ACC112 (cell line): ENCODE measurements around the gene ZBED1.
"Not testable (repeated sequence)": the region's sequence is repeated elsewhere in the genome, so short reads cannot be mapped to it uniquely, and the experiment has no call there.

Experiments used
- H2AFZ ChIP-seq: fragments of 200-600 bp; sonication (generic); one replicate; pipeline ENCODE4 v1.6.0; 2017; ENCODE audit warnings: antibody characterized with exemption, low read length; ENCODE audit not compliant: unreplicated experiment
- H3K27ac ChIP-seq: fragments of 200-600 bp; sonication (generic); 2 replicates; pipeline ENCODE4 v1.5.1; 2014; ENCODE audit warnings: low read depth, mild to moderate bottlenecking, antibody characterized with exemption, low read length, moderate library complexity
- H3K27me3 ChIP-seq: fragments of 200-600 bp; sonication (generic); 2 replicates; pipeline ENCODE4 v1.6.1; 2014; ENCODE audit warnings: mild to moderate bottlenecking, antibody characterized with exemption, low read length, moderate library complexity, mixed read lengths; ENCODE audit not compliant: insufficient read depth
- H3K36me3 ChIP-seq: fragments of 200-600 bp; sonication (generic); 2 replicates; pipeline ENCODE4 v1.6.1; 2016; ENCODE audit warnings: mild to moderate bottlenecking, antibody characterized with exemption, low read length, moderate library complexity, mixed read lengths; ENCODE audit not compliant: insufficient read depth
- H3K4me1 ChIP-seq: fragments of 200-600 bp; sonication (generic); one replicate; pipeline ENCODE4 v1.6.1; 2016; ENCODE audit warnings: low read length, mixed read lengths; ENCODE audit not compliant: insufficient read depth, unreplicated experiment, control insufficient read depth
- H3K4me3 ChIP-seq: fragments of 200-600 bp; sonication (generic); 2 replicates; pipeline ENCODE4 v1.5.1; 2014; ENCODE audit warnings: mild to moderate bottlenecking, low read depth, low read length
- H3K79me2 ChIP-seq: fragments of 200-600 bp; sonication (generic); one replicate; pipeline ENCODE4 v1.6.0; 2016; ENCODE audit warnings: low read length; ENCODE audit not compliant: control insufficient read depth, unreplicated experiment, insufficient read depth

Gene ZBED1

GRCh38 chrX:2462074-2462473 is 38.7 kb downstream of the ZBED1 start:
- Histone ChIP-seq H2AFZ (no peak overlapping the region), H3K27ac (no peak overlapping the region), H3K27me3 (no peaks in the 10 kb centered on the region), H3K79me2 (peaks cover 28% of the 10 kb centered on the region), H3K36me3 (no peaks in the 10 kb centered on the region), H3K4me3 (no peak overlapping the region), H3K4me1 (no peaks in the 10 kb centered on the region)

- no peaks in the 10 kb centered on the region for H3K4me1 ChIP-seq
- H2AFZ ChIP-seq: no peak overlapping the region
- H3K27ac ChIP-seq: no peak overlapping the region
- H3K79me2 ChIP-seq: peaks cover 28% of the 10 kb centered on the region
- no peaks in the 10 kb centered on the region for H3K36me3 ChIP-seq
- H3K27me3 ChIP-seq: no peaks in the 10 kb centered on the region
- H3K4me3 ChIP-seq: no peak overlapping the region
These were observed 39.1 kb downstream of the ZBED1 start for GRCh38 chrX:2461711-2462016.

- H2AFZ ChIP-seq, H3K4me3 ChIP-seq, H3K27ac ChIP-seq, H3K36me3 ChIP-seq, H3K4me1 ChIP-seq, H3K27me3 ChIP-seq: not testable (repeated sequence)
- H3K79me2 ChIP-seq: peaks cover 25% of the 10 kb centered on the region
These were observed 39.7 kb downstream of the ZBED1 start for GRCh38 chrX:2460821-2461710.

- not testable (repeated sequence) for H3K27ac ChIP-seq, H3K4me1 ChIP-seq, H3K4me3 ChIP-seq, H3K36me3 ChIP-seq, H2AFZ ChIP-seq, H3K27me3 ChIP-seq
- peaks cover 18% of the 10 kb centered on the region for H3K79me2 ChIP-seq
These were observed 40.7 kb downstream of the ZBED1 start for GRCh38 chrX:2460048-2460447.

GRCh38 chrX:2458309-2458708 is 42.5 kb downstream of the ZBED1 start:
- H3K4me3 ChIP-seq: no peak overlapping the region
- no peaks in the 10 kb centered on the region for H3K36me3 ChIP-seq
- H3K79me2 ChIP-seq: peaks cover 11% of the 10 kb centered on the region
- H3K4me1 ChIP-seq: no peaks in the 10 kb centered on the region
- no peak overlapping the region for H2AFZ ChIP-seq
- H3K27me3 ChIP-seq: no peaks in the 10 kb centered on the region
- no peak overlapping the region for H3K27ac ChIP-seq

- Histone ChIP-seq H3K36me3 (peaks cover 3% of the 10 kb centered on the region; the same call in 1 of the 2 replicates), H3K79me2 (peaks cover 9% of the 10 kb centered on the region), H3K27ac (no peak overlapping the region), H3K4me1 (no peaks in the 10 kb centered on the region), H3K4me3 (no peak overlapping the region), H2AFZ (no peak overlapping the region), H3K27me3 (no peaks in the 10 kb centered on the region)
These were observed 43.3 kb downstream of the ZBED1 start for GRCh38 chrX:2457289-2458133.

GRCh38 chrX:2456091-2456490 is 44.7 kb downstream of the ZBED1 start:
- not testable (repeated sequence) for H3K27me3 ChIP-seq, H3K27ac ChIP-seq
- H3K79me2 ChIP-seq: peaks cover 12% of the 10 kb centered on the region

GRCh38 chrX:2454620-2455019 is 46.2 kb downstream of the ZBED1 start:
- not testable (repeated sequence) for H3K4me3 ChIP-seq, H3K27ac ChIP-seq, H3K27me3 ChIP-seq, H3K4me1 ChIP-seq, H3K36me3 ChIP-seq, H2AFZ ChIP-seq
- peaks cover 12% of the 10 kb centered on the region for H3K79me2 ChIP-seq

More at GRCh38 chrX:2456091-2456490, 44.7 kb downstream of the ZBED1 start:
- not testable (repeated sequence) for H2AFZ ChIP-seq, H3K4me3 ChIP-seq, H3K36me3 ChIP-seq, H3K4me1 ChIP-seq

GRCh38 chrX:2452799-2453198 is 48.0 kb downstream of the ZBED1 start:
- Histone ChIP-seq H3K4me1 (no peaks in the 10 kb centered on the region), H2AFZ (no peak overlapping the region), H3K4me3 (no peak overlapping the region), H3K36me3 (peaks cover 3% of the 10 kb centered on the region; the same call in 1 of the 2 replicates), H3K27me3 (no peaks in the 10 kb centered on the region), H3K27ac (no peak overlapping the region), H3K79me2 (peaks cover 12% of the 10 kb centered on the region)

- Histone ChIP-seq H3K27ac (no peak overlapping the region), H3K4me1 (no peaks in the 10 kb centered on the region), H2AFZ (no peak overlapping the region), H3K27me3 (no peaks in the 10 kb centered on the region), H3K79me2 (peaks cover 14% of the 10 kb centered on the region), H3K4me3 (no peak overlapping the region), H3K36me3 (peaks cover 8% of the 10 kb centered on the region; the same call in 1 of the 2 replicates)
These were observed 48.4 kb downstream of the ZBED1 start for GRCh38 chrX:2452317-2452784.
